Measurements from ENCODE around the gene IP6K1.

Gene IP6K1

GRCh38 chr3:49792371-49793150 lies 6.2 kb upstream of the IP6K1 start:
- no peak overlapping the region for H3K9ac ChIP-seq (ENCODE audit: low read depth, low read length)

GRCh38 chr3:49791571-49791970 lies 5.2 kb upstream of the IP6K1 start:
- Histone ChIP-seq H3K4me3 (ENCODE audit: low read depth in 1 of 2, low read length in 2 of 2) (no peak overlapping the region), H4K20me1 (ENCODE audit: insufficient read depth, low read length) (no peaks in the 10 kb centered on the region), H3K4me1 (ENCODE audit: insufficient read depth, low read length) (peaks cover 14% of the 10 kb centered on the region), H2AFZ (ENCODE audit: low read depth, low read length) (no peak overlapping the region), H3K27ac (ENCODE audit: low read length) (no peak overlapping the region), H3K4me2 (ENCODE audit: insufficient read depth, low read length) (no peak overlapping the region), H3K27me3 (ENCODE audit: insufficient read depth, low read length, poor library complexity) (no peaks in the 10 kb centered on the region), H3K79me2 (ENCODE audit: insufficient read depth, low read length) (peaks cover 6% of the 10 kb centered on the region), H3K36me3 (ENCODE audit: insufficient read depth, low read length) (no peaks in the 10 kb centered on the region), H3K9me3 (ENCODE audit: insufficient read depth, low read length, severe bottlenecking) (no peaks in the 10 kb centered on the region), H3K9ac (ENCODE audit: low read depth, low read length) (no peak overlapping the region)
- no peak for TF ChIP-seq EZH2 (IDR thresholded peaks at IDR 0.05; ENCODE audit: borderline replicate concordance, low read depth, low read length, severe bottlenecking)
- TF ChIP-seq CTCF (IDR thresholded peaks at IDR 0.05; ENCODE audit: borderline replicate concordance, extremely low read depth, low read length, poor library complexity, severe bottlenecking): no peak
- DNase-seq: no peak
- no peak for ATAC-seq (ENCODE audit: insufficient read depth, low read depth)

More at GRCh38 chr3:49792371-49793150, 6.2 kb upstream of the IP6K1 start:
- TF ChIP-seq CTCF (IDR thresholded peaks at IDR 0.05; ENCODE audit: borderline replicate concordance, extremely low read depth, low read length, poor library complexity, severe bottlenecking) (no peak), EZH2 (IDR thresholded peaks at IDR 0.05; ENCODE audit: borderline replicate concordance, low read depth, low read length, severe bottlenecking) (no peak)
- Histone ChIP-seq H3K27ac (ENCODE audit: low read length) (no peak overlapping the region), H3K36me3 (ENCODE audit: insufficient read depth, low read length) (no peaks in the 10 kb centered on the region), H3K79me2 (ENCODE audit: insufficient read depth, low read length) (no peaks in the 10 kb centered on the region), H4K20me1 (ENCODE audit: insufficient read depth, low read length) (no peaks in the 10 kb centered on the region), H2AFZ (ENCODE audit: low read depth, low read length) (no peak overlapping the region), H3K4me2 (ENCODE audit: insufficient read depth, low read length) (no peak overlapping the region), H3K27me3 (ENCODE audit: insufficient read depth, low read length, poor library complexity) (no peaks in the 10 kb centered on the region), H3K4me3 (ENCODE audit: low read depth in 1 of 2, low read length in 2 of 2) (no peak overlapping the region), H3K9me3 (ENCODE audit: insufficient read depth, low read length, severe bottlenecking) (no peaks in the 10 kb centered on the region), H3K4me1 (ENCODE audit: insufficient read depth, low read length) (peaks cover 4% of the 10 kb centered on the region)
- no peak for DNase-seq
- no peak for ATAC-seq (ENCODE audit: insufficient read depth, low read depth)

- Histone ChIP-seq H3K9me3 (ENCODE audit: insufficient read depth, low read length, severe bottlenecking) (no peaks in the 10 kb centered on the region), H3K4me3 (ENCODE audit: low read depth in 1 of 2, low read length in 2 of 2) (no peak overlapping the region), H3K4me2 (ENCODE audit: insufficient read depth, low read length) (no peak overlapping the region), H3K36me3 (ENCODE audit: insufficient read depth, low read length) (no peaks in the 10 kb centered on the region; the same call in 1 of the 2 replicates), H2AFZ (ENCODE audit: low read depth, low read length) (no peak overlapping the region), H4K20me1 (ENCODE audit: insufficient read depth, low read length) (no peaks in the 10 kb centered on the region; the same call in 1 of the 2 replicates), H3K4me1 (ENCODE audit: insufficient read depth, low read length) (peaks cover 14% of the 10 kb centered on the region), H3K9ac (ENCODE audit: low read depth, low read length) (no peak overlapping the region), H3K79me2 (ENCODE audit: insufficient read depth, low read length) (peaks cover 11% of the 10 kb centered on the region), H3K27me3 (ENCODE audit: insufficient read depth, low read length, poor library complexity) (no peaks in the 10 kb centered on the region), H3K27ac (ENCODE audit: low read length) (no peak overlapping the region)
- DNase-seq (no peak), ATAC-seq (ENCODE audit: insufficient read depth, low read depth) (no peak)
- no peak for TF ChIP-seq CTCF (IDR thresholded peaks at IDR 0.05; ENCODE audit: borderline replicate concordance, extremely low read depth, low read length, poor library complexity, severe bottlenecking)
- TF ChIP-seq EZH2 (IDR thresholded peaks at IDR 0.05; ENCODE audit: borderline replicate concordance, low read depth, low read length, severe bottlenecking): no peak
Measured at GRCh38 chr3:49790626-49791411, 4.5 kb upstream of the IP6K1 start.
